HEK293 (cell line): ENCODE data around the gene NR2F1-AS1.

Experiments used
- BCL11A ChIP-seq: fragments of 450-650 bp; formaldehyde crosslinking; IDR thresholded peaks from 2 replicates; pipeline ENCODE4 v1.5.1; 2016; ENCODE audit warnings: low read depth, missing biosample characterization, missing genetic modification characterization
- KLF7 ChIP-seq: fragments of 450-650 bp; formaldehyde crosslinking; IDR thresholded peaks from 2 replicates; pipeline ENCODE4 v1.5.1; 2016; ENCODE audit warnings: missing biosample characterization, missing genetic modification characterization, borderline replicate concordance
- MZF1 ChIP-seq: fragments of 450-650 bp; formaldehyde crosslinking; IDR thresholded peaks from 2 replicates; pipeline ENCODE4 v1.5.1; 2017; ENCODE audit warnings: missing biosample characterization, missing genetic modification characterization, borderline replicate concordance
- OVOL3 ChIP-seq: fragments of 450-650 bp; formaldehyde crosslinking; IDR thresholded peaks from 2 replicates; pipeline ENCODE4 v1.5.1; 2016; ENCODE audit warnings: missing biosample characterization, missing genetic modification characterization
- ZBTB1 ChIP-seq: fragments of 450-650 bp; formaldehyde crosslinking; IDR thresholded peaks from 2 replicates; pipeline ENCODE4 v1.5.1; 2016; ENCODE audit warnings: missing biosample characterization, missing genetic modification characterization
- ZBTB20 ChIP-seq: fragments of 450-650 bp; formaldehyde crosslinking; IDR thresholded peaks from 2 replicates; pipeline ENCODE4 v1.5.1; 2016; ENCODE audit warnings: missing biosample characterization, missing genetic modification characterization
- ZNF16 ChIP-seq: fragments of 450-650 bp; formaldehyde crosslinking; IDR thresholded peaks from 2 replicates; pipeline ENCODE4 v1.5.1; 2016; ENCODE audit warnings: low read depth, missing biosample characterization, missing genetic modification characterization
- ZNF175 ChIP-seq: fragments of 450-650 bp; formaldehyde crosslinking; IDR thresholded peaks from 2 replicates; pipeline ENCODE4 v1.5.1; 2016; ENCODE audit warnings: missing biosample characterization, missing genetic modification characterization
- ZNF202 ChIP-seq: fragments of 450-650 bp; formaldehyde crosslinking; IDR thresholded peaks from 2 replicates; pipeline ENCODE4 v1.5.1; 2016; ENCODE audit warnings: missing biosample characterization, missing genetic modification characterization, borderline replicate concordance
- ZNF391 ChIP-seq: fragments of 450-650 bp; formaldehyde crosslinking; IDR thresholded peaks from 2 replicates; pipeline ENCODE4 v1.5.1; 2016; ENCODE audit warnings: low read depth, missing biosample characterization, missing genetic modification characterization, borderline replicate concordance
- ZNF426 ChIP-seq: fragments of 450-650 bp; formaldehyde crosslinking; IDR thresholded peaks from 2 replicates; pipeline ENCODE4 v1.5.1; 2017; ENCODE audit warnings: missing biosample characterization, missing genetic modification characterization, mild to moderate bottlenecking, inconsistent platforms, moderate library complexity
- ZNF626 ChIP-seq: fragments of 450-650 bp; sonication (Bioruptor Pico); formaldehyde crosslinking; IDR thresholded peaks from 2 replicates; pipeline ENCODE4 v1.5.1; 2018; ENCODE audit warnings: missing biosample characterization, missing genetic modification characterization, inconsistent platforms
- ZNF707 ChIP-seq: fragments of 450-650 bp; formaldehyde crosslinking; IDR thresholded peaks from 2 replicates; pipeline ENCODE4 v1.5.1; 2016; ENCODE audit warnings: missing biosample characterization, missing genetic modification characterization
- ZNF843 ChIP-seq: fragments of 450-650 bp; formaldehyde crosslinking; IDR thresholded peaks from 2 replicates; pipeline ENCODE4 v1.5.1; 2016; ENCODE audit warnings: missing biosample characterization, missing genetic modification characterization
- ZSCAN16 ChIP-seq: fragments of 450-650 bp; formaldehyde crosslinking; IDR thresholded peaks from 2 replicates; pipeline ENCODE4 v1.5.1; 2016; ENCODE audit warnings: missing biosample characterization, missing genetic modification characterization
- ZSCAN30 ChIP-seq: fragments of 450-650 bp; IDR thresholded peaks from 2 replicates; pipeline ENCODE4 v1.5.1; 2018; ENCODE audit warnings: missing biosample characterization, mild to moderate bottlenecking, missing genetic modification characterization, moderate library complexity
- TF ChIP-seq, protein P1 (sequence below): fragments of 450-650 bp; formaldehyde crosslinking; IDR thresholded peaks from 2 replicates; pipeline ENCODE4 v1.5.1; 2016; ENCODE audit warnings: missing biosample characterization, missing genetic modification characterization, borderline replicate concordance
- TF ChIP-seq, protein P2 (sequence below): fragments of 450-650 bp; formaldehyde crosslinking; conservative IDR thresholded peaks from 2 replicates; pipeline ENCODE4 v1.5.1; 2016; ENCODE audit warnings: low read depth, missing biosample characterization, missing genetic modification characterization
- TF ChIP-seq, protein P3 (sequence below): fragments of 450-650 bp; formaldehyde crosslinking; IDR thresholded peaks from 2 replicates; pipeline ENCODE4 v1.5.0; 2017; ENCODE audit warnings: missing biosample characterization, missing genetic modification characterization, borderline replicate concordance
- TF ChIP-seq, protein P4 (sequence below): fragments of 450-650 bp; formaldehyde crosslinking; IDR thresholded peaks from 2 replicates; pipeline ENCODE4 v1.5.1; 2016; ENCODE audit warnings: missing biosample characterization, missing genetic modification characterization
- TF ChIP-seq, protein P5 (sequence below): fragments of 450-650 bp; formaldehyde crosslinking; IDR thresholded peaks from 2 replicates; pipeline ENCODE4 v1.5.1; 2017; ENCODE audit warnings: missing biosample characterization, missing genetic modification characterization

The NR2F1-AS1 gene

DNA sequence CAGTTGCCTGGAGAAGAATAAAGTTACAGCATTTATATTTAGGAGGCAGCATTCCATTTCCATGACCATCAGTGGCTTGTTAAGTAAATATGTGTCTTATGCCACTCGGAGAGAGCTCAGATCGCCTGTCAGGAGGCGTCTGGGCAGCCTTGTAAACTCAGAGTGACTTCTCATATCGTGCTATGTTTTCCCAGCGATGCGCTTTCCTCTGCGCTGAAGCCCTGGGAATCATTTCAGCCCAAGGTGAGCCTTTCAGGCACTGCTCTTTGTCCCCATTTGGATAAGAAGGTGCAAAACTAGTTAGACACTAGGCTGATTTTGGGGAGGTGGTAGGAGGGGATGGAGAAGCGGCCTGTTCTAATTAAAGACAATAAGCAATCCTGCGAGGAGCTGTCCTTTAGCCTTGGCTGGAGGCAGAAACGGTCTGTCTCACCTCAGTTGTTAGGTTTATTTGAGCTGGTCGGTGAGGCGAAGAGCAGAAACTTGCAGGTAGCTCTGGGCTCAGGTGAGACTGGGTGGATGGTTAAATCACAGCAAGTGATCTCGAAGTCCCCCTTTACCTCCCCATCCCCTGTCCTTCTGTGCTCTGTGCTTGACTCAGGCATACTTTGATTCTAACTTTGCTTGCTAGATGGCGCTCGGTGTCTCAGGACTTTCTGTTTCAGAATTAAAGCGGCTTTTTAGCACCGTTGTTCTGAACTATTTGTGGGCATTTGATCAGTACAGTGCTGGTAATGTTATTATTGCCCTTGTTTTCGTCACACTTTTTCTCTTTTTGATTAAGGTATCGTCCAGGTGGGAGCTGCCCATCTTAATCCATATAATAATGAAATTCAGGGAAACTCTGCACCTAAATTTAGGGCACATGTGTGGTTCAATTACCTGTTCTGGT is 26.6 kb upstream of the NR2F1-AS1 start (continued):
- TF ChIP-seq, protein P1, sequence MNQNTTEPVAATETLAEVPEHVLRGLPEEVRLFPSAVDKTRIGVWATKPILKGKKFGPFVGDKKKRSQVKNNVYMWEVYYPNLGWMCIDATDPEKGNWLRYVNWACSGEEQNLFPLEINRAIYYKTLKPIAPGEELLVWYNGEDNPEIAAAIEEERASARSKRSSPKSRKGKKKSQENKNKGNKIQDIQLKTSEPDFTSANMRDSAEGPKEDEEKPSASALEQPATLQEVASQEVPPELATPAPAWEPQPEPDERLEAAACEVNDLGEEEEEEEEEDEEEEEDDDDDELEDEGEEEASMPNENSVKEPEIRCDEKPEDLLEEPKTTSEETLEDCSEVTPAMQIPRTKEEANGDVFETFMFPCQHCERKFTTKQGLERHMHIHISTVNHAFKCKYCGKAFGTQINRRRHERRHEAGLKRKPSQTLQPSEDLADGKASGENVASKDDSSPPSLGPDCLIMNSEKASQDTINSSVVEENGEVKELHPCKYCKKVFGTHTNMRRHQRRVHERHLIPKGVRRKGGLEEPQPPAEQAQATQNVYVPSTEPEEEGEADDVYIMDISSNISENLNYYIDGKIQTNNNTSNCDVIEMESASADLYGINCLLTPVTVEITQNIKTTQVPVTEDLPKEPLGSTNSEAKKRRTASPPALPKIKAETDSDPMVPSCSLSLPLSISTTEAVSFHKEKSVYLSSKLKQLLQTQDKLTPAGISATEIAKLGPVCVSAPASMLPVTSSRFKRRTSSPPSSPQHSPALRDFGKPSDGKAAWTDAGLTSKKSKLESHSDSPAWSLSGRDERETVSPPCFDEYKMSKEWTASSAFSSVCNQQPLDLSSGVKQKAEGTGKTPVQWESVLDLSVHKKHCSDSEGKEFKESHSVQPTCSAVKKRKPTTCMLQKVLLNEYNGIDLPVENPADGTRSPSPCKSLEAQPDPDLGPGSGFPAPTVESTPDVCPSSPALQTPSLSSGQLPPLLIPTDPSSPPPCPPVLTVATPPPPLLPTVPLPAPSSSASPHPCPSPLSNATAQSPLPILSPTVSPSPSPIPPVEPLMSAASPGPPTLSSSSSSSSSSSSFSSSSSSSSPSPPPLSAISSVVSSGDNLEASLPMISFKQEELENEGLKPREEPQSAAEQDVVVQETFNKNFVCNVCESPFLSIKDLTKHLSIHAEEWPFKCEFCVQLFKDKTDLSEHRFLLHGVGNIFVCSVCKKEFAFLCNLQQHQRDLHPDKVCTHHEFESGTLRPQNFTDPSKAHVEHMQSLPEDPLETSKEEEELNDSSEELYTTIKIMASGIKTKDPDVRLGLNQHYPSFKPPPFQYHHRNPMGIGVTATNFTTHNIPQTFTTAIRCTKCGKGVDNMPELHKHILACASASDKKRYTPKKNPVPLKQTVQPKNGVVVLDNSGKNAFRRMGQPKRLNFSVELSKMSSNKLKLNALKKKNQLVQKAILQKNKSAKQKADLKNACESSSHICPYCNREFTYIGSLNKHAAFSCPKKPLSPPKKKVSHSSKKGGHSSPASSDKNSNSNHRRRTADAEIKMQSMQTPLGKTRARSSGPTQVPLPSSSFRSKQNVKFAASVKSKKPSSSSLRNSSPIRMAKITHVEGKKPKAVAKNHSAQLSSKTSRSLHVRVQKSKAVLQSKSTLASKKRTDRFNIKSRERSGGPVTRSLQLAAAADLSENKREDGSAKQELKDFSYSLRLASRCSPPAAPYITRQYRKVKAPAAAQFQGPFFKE (tag by site-specific recombination) = no peak
- TF ChIP-seq ZNF202 = no peak
- TF ChIP-seq ZBTB1 (tag by site-specific recombination) = no peak
- TF ChIP-seq ZNF843 (tag by site-specific recombination) = 0 out of 2 replicates have a peak, but pooled peaks have one; percentile 25
- TF ChIP-seq ZSCAN16 (tag by site-specific recombination) = no peak
- TF ChIP-seq ZNF175 (tag by site-specific recombination) = no peak
- TF ChIP-seq, protein P2, sequence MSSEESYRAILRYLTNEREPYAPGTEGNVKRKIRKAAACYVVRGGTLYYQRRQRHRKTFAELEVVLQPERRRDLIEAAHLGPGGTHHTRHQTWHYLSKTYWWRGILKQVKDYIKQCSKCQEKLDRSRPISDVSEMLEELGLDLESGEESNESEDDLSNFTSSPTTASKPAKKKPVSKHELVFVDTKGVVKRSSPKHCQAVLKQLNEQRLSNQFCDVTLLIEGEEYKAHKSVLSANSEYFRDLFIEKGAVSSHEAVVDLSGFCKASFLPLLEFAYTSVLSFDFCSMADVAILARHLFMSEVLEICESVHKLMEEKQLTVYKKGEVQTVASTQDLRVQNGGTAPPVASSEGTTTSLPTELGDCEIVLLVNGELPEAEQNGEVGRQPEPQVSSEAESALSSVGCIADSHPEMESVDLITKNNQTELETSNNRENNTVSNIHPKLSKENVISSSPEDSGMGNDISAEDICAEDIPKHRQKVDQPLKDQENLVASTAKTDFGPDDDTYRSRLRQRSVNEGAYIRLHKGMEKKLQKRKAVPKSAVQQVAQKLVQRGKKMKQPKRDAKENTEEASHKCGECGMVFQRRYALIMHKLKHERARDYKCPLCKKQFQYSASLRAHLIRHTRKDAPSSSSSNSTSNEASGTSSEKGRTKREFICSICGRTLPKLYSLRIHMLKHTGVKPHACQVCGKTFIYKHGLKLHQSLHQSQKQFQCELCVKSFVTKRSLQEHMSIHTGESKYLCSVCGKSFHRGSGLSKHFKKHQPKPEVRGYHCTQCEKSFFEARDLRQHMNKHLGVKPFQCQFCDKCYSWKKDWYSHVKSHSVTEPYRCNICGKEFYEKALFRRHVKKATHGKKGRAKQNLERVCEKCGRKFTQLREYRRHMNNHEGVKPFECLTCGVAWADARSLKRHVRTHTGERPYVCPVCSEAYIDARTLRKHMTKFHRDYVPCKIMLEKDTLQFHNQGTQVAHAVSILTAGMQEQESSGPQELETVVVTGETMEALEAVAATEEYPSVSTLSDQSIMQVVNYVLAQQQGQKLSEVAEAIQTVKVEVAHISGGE (tag by site-specific recombination) = no peak
- TF ChIP-seq OVOL3 (tag by site-specific recombination) = no peak
- TF ChIP-seq ZNF16 (tag by site-specific recombination) = no peak
- TF ChIP-seq MZF1 = peak; percentile 98
- TF ChIP-seq ZNF426 (tag by site-specific recombination) = no peak
- no peak for TF ChIP-seq ZNF707
- no peak for TF ChIP-seq ZNF626 (tag by site-specific recombination)
- TF ChIP-seq, protein P3, sequence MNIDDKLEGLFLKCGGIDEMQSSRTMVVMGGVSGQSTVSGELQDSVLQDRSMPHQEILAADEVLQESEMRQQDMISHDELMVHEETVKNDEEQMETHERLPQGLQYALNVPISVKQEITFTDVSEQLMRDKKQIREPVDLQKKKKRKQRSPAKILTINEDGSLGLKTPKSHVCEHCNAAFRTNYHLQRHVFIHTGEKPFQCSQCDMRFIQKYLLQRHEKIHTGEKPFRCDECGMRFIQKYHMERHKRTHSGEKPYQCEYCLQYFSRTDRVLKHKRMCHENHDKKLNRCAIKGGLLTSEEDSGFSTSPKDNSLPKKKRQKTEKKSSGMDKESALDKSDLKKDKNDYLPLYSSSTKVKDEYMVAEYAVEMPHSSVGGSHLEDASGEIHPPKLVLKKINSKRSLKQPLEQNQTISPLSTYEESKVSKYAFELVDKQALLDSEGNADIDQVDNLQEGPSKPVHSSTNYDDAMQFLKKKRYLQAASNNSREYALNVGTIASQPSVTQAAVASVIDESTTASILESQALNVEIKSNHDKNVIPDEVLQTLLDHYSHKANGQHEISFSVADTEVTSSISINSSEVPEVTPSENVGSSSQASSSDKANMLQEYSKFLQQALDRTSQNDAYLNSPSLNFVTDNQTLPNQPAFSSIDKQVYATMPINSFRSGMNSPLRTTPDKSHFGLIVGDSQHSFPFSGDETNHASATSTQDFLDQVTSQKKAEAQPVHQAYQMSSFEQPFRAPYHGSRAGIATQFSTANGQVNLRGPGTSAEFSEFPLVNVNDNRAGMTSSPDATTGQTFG = no peak
- no peak for TF ChIP-seq ZNF391 (tag by site-specific recombination)
- TF ChIP-seq KLF7 (tag by site-specific recombination) = no peak
- TF ChIP-seq, protein P4, sequence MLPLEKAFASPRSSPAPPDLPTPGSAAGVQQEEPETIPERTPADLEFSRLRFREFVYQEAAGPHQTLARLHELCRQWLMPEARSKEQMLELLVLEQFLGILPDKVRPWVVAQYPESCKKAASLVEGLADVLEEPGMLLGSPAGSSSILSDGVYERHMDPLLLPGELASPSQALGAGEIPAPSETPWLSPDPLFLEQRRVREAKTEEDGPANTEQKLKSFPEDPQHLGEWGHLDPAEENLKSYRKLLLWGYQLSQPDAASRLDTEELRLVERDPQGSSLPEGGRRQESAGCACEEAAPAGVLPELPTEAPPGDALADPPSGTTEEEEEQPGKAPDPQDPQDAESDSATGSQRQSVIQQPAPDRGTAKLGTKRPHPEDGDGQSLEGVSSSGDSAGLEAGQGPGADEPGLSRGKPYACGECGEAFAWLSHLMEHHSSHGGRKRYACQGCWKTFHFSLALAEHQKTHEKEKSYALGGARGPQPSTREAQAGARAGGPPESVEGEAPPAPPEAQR = no peak
- TF ChIP-seq, protein P5, sequence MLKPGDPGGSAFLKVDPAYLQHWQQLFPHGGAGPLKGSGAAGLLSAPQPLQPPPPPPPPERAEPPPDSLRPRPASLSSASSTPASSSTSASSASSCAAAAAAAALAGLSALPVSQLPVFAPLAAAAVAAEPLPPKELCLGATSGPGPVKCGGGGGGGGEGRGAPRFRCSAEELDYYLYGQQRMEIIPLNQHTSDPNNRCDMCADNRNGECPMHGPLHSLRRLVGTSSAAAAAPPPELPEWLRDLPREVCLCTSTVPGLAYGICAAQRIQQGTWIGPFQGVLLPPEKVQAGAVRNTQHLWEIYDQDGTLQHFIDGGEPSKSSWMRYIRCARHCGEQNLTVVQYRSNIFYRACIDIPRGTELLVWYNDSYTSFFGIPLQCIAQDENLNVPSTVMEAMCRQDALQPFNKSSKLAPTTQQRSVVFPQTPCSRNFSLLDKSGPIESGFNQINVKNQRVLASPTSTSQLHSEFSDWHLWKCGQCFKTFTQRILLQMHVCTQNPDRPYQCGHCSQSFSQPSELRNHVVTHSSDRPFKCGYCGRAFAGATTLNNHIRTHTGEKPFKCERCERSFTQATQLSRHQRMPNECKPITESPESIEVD (tag by site-specific recombination) = peak; percentile 73; the same call in 1 of the 2 replicates
- peak; percentile 49; the same call in 1 of the 2 replicates for TF ChIP-seq ZSCAN30 (tag by site-specific recombination)
- TF ChIP-seq BCL11A (tag by site-specific recombination) = no peak
- TF ChIP-seq ZBTB20 (tag by site-specific recombination) = no peak
